Measurements from ENCODE around the gene FNIP1.
"Not testable (repeated sequence)": the region's sequence is repeated elsewhere in the genome, so short reads cannot be mapped to it uniquely, and the experiment has no call there.

The FNIP1 gene

GRCh38 chr5:131595088-131596033 lies 201.5 kb downstream of the FNIP1 start:
- no peak for DNase-seq

- no peak for DNase-seq
Observed at GRCh38 chr5:131593921-131594320, 202.9 kb downstream of the FNIP1 start.

GRCh38 chr5:131593436-131593835 lies 203.4 kb downstream of the FNIP1 start:
- DNase-seq, result not testable (repeated sequence)
